PC-9 (cell line): ENCODE data around the gene ZNF808.
"Not testable (repeated sequence)": the region's sequence is repeated elsewhere in the genome, so short reads cannot be mapped to it uniquely, and the experiment has no call there.

Source experiments
- EZH2 ChIP-seq: fragments of 200-600 bp; sonication (generic); IDR thresholded peaks from 2 replicates; pipeline ENCODE4 v1.8.0; 2017; ENCODE audit warnings: antibody characterized with exemption, low read depth
- TF ChIP-seq, protein P1 (sequence below): fragments of 200-600 bp; sonication (generic); conservative IDR thresholded peaks from 2 replicates; pipeline ENCODE4 v1.6.1; 2017; ENCODE audit warnings: mixed run types, antibody characterized with exemption, mild to moderate bottlenecking, moderate library complexity

DNA sequence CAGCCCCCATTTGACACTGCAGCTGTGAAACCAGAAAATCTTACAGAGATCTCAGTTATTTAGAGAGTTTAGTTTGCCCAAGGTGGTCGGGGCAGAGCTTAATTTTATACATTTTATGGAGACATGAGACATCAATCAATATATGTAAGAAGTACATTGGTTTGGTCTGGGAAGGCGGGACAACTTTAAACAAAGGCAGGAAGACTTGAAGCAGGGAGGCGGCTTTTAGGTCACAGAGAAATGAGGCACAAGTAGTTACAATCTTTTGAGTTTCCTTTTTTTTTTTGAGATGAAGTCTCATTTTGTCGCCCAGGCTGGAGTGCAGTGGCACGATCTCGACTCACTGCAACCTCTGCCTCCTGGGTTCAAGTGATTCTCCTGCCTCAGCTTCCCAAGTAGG is 15.1 kb downstream of the ZNF808 start:
- TF ChIP-seq, protein P1, sequence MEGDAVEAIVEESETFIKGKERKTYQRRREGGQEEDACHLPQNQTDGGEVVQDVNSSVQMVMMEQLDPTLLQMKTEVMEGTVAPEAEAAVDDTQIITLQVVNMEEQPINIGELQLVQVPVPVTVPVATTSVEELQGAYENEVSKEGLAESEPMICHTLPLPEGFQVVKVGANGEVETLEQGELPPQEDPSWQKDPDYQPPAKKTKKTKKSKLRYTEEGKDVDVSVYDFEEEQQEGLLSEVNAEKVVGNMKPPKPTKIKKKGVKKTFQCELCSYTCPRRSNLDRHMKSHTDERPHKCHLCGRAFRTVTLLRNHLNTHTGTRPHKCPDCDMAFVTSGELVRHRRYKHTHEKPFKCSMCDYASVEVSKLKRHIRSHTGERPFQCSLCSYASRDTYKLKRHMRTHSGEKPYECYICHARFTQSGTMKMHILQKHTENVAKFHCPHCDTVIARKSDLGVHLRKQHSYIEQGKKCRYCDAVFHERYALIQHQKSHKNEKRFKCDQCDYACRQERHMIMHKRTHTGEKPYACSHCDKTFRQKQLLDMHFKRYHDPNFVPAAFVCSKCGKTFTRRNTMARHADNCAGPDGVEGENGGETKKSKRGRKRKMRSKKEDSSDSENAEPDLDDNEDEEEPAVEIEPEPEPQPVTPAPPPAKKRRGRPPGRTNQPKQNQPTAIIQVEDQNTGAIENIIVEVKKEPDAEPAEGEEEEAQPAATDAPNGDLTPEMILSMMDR = not testable (repeated sequence)
- not testable (repeated sequence) for TF ChIP-seq EZH2
